ENCODE measurements around the gene EPB41L4A.

EPB41L4A gene

GRCh38 chr5:112355058-112355685 lies 63.9 kb downstream of the EPB41L4A start:
- no peak for DNase-seq
- TF ChIP-seq GATA1 (IDR thresholded peaks at IDR 0.05; ENCODE audit: low read depth, low read length) (no peak), POLR2A (IDR thresholded peaks at IDR 0.05; ENCODE audit: low read length) (no peak)

GRCh38 chr5:112353678-112354077 lies 65.4 kb downstream of the EPB41L4A start:
- TF ChIP-seq GATA1 (IDR thresholded peaks at IDR 0.05; ENCODE audit: low read depth, low read length) (no peak), POLR2A (IDR thresholded peaks at IDR 0.05; ENCODE audit: low read length) (no peak)
- DNase-seq: no peak

- TF ChIP-seq GATA1 (IDR thresholded peaks at IDR 0.05; ENCODE audit: low read depth, low read length): no peak
- no peak for TF ChIP-seq POLR2A (IDR thresholded peaks at IDR 0.05; ENCODE audit: low read length)
- no peak for DNase-seq
Observed at GRCh38 chr5:112351225-112351624, 67.9 kb downstream of the EPB41L4A start.

- TF ChIP-seq GATA1 (IDR thresholded peaks at IDR 0.05; ENCODE audit: low read depth, low read length) (no peak), POLR2A (IDR thresholded peaks at IDR 0.05; ENCODE audit: low read length) (no peak)
- DNase-seq: no peak
Observed at GRCh38 chr5:112350626-112351025, 68.5 kb downstream of the EPB41L4A start.

GRCh38 chr5:112349371-112349770 lies 69.7 kb downstream of the EPB41L4A start:
- TF ChIP-seq GATA1 (IDR thresholded peaks at IDR 0.05; ENCODE audit: low read depth, low read length) (no peak), POLR2A (IDR thresholded peaks at IDR 0.05; ENCODE audit: low read length) (no peak)

GRCh38 chr5:112348915-112349314 lies 70.2 kb downstream of the EPB41L4A start:
- TF ChIP-seq POLR2A (IDR thresholded peaks at IDR 0.05; ENCODE audit: low read length) (no peak), GATA1 (IDR thresholded peaks at IDR 0.05; ENCODE audit: low read depth, low read length) (no peak)

More at GRCh38 chr5:112349371-112349770, 69.7 kb downstream of the EPB41L4A start:
- DNase-seq: no peak

GRCh38 chr5:112348387-112348786 lies 70.7 kb downstream of the EPB41L4A start:
- DNase-seq: no peak
- TF ChIP-seq POLR2A (IDR thresholded peaks at IDR 0.05; ENCODE audit: low read length) (no peak), GATA1 (IDR thresholded peaks at IDR 0.05; ENCODE audit: low read depth, low read length) (no peak)

More at GRCh38 chr5:112348915-112349314, 70.2 kb downstream of the EPB41L4A start:
- no peak for DNase-seq

GRCh38 chr5:112346411-112347044 lies 72.5 kb downstream of the EPB41L4A start:
- TF ChIP-seq GATA1 (IDR thresholded peaks at IDR 0.05; ENCODE audit: low read depth, low read length) (no peak), POLR2A (IDR thresholded peaks at IDR 0.05; ENCODE audit: low read length) (no peak)
- no peak for DNase-seq

GRCh38 chr5:112344540-112344939 lies 74.5 kb downstream of the EPB41L4A start:
- TF ChIP-seq POLR2A (IDR thresholded peaks at IDR 0.05; ENCODE audit: low read length) (no peak), GATA1 (IDR thresholded peaks at IDR 0.05; ENCODE audit: low read depth, low read length) (no peak)
- no peak for DNase-seq

- TF ChIP-seq POLR2A (IDR thresholded peaks at IDR 0.05; ENCODE audit: low read length): no peak
- no peak for TF ChIP-seq GATA1 (IDR thresholded peaks at IDR 0.05; ENCODE audit: low read depth, low read length)
- no peak for DNase-seq
Observed at GRCh38 chr5:112342389-112342788, 76.7 kb downstream of the EPB41L4A start.

GRCh38 chr5:112339761-112340160 lies 79.3 kb downstream of the EPB41L4A start:
- no peak for DNase-seq
- TF ChIP-seq GATA1 (IDR thresholded peaks at IDR 0.05; ENCODE audit: low read depth, low read length) (no peak), POLR2A (IDR thresholded peaks at IDR 0.05; ENCODE audit: low read length) (no peak)

- DNase-seq: peak; percentile 27 to 69
- TF ChIP-seq POLR2A (IDR thresholded peaks at IDR 0.05; ENCODE audit: low read length) (no peak), GATA1 (IDR thresholded peaks at IDR 0.05; ENCODE audit: low read depth, low read length) (no peak)
Observed at GRCh38 chr5:112338681-112339337, 80.3 kb downstream of the EPB41L4A start.

- TF ChIP-seq GATA1 (IDR thresholded peaks at IDR 0.05; ENCODE audit: low read depth, low read length): no peak
- no peak for TF ChIP-seq POLR2A (IDR thresholded peaks at IDR 0.05; ENCODE audit: low read length)
- no peak for DNase-seq
Observed at GRCh38 chr5:112333331-112333781, 85.7 kb downstream of the EPB41L4A start.

GRCh38 chr5:112331892-112332291 lies 87.2 kb downstream of the EPB41L4A start:
- no peak for DNase-seq
- TF ChIP-seq GATA1 (IDR thresholded peaks at IDR 0.05; ENCODE audit: low read depth, low read length) (no peak), POLR2A (IDR thresholded peaks at IDR 0.05; ENCODE audit: low read length) (no peak)
